ENCODE results near the gene RUSC1. TPM values are rescaled to one million over a fixed set of nuclear protein-coding genes. Genes with fewer than 3 reads are reported as not detected.
A peak's percentile ranks its signal among the peaks of the same experiment; 100 is the strongest.

The RUSC1 gene
- total RNA-seq, 4 donors from 2014 or later, result 7.4 to 11.5 (median 9.4) TPM

GRCh38 chr1:155324037-155324716 is 3.5 kb downstream of the RUSC1 start:
- ATAC-seq (peak; percentile 84 to 86), DNase-seq (peak; percentile 94 to 96)
- Histone ChIP-seq H3K9me3 (no peaks in the 10 kb centered on the region), H3K4me3 (peak overlapping the region; percentile 62 to 95 (median 90)), H3K27me3 (no peaks in the 10 kb centered on the region), H3K27ac (peak overlapping the region; percentile 82 to 96 (median 87)), H3K4me1 (peaks cover 16 to 39% of the 10 kb centered on the region in 2 donors), H3K36me3 (peaks cover 0 to 4% of the 10 kb centered on the region in 2 donors)
- intact Hi-C loops (cut with DNase I; ENCODE audit: low total_unique reads), result loop anchor here (1.0 to 5.0 kb wide), 5 partner anchors 16 to 533 kb away; partner anchors contain the start of genes FDPS, GON4L, HCN3 and SYT11
- TF ChIP-seq POLR2A (IDR thresholded peaks at IDR 0.05), result peak; percentile 55 to 72
- TF ChIP-seq, protein P1, sequence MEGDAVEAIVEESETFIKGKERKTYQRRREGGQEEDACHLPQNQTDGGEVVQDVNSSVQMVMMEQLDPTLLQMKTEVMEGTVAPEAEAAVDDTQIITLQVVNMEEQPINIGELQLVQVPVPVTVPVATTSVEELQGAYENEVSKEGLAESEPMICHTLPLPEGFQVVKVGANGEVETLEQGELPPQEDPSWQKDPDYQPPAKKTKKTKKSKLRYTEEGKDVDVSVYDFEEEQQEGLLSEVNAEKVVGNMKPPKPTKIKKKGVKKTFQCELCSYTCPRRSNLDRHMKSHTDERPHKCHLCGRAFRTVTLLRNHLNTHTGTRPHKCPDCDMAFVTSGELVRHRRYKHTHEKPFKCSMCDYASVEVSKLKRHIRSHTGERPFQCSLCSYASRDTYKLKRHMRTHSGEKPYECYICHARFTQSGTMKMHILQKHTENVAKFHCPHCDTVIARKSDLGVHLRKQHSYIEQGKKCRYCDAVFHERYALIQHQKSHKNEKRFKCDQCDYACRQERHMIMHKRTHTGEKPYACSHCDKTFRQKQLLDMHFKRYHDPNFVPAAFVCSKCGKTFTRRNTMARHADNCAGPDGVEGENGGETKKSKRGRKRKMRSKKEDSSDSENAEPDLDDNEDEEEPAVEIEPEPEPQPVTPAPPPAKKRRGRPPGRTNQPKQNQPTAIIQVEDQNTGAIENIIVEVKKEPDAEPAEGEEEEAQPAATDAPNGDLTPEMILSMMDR (IDR thresholded peaks at IDR 0.05 in 4 of 5, conservative IDR thresholded peaks at IDR 0.05 in 1 of 5), result no peak
- in situ Hi-C loops (cut with MboI; ENCODE audit: low sequenced_read_pairs in 4 of 4), result no loop called here

DNA sequence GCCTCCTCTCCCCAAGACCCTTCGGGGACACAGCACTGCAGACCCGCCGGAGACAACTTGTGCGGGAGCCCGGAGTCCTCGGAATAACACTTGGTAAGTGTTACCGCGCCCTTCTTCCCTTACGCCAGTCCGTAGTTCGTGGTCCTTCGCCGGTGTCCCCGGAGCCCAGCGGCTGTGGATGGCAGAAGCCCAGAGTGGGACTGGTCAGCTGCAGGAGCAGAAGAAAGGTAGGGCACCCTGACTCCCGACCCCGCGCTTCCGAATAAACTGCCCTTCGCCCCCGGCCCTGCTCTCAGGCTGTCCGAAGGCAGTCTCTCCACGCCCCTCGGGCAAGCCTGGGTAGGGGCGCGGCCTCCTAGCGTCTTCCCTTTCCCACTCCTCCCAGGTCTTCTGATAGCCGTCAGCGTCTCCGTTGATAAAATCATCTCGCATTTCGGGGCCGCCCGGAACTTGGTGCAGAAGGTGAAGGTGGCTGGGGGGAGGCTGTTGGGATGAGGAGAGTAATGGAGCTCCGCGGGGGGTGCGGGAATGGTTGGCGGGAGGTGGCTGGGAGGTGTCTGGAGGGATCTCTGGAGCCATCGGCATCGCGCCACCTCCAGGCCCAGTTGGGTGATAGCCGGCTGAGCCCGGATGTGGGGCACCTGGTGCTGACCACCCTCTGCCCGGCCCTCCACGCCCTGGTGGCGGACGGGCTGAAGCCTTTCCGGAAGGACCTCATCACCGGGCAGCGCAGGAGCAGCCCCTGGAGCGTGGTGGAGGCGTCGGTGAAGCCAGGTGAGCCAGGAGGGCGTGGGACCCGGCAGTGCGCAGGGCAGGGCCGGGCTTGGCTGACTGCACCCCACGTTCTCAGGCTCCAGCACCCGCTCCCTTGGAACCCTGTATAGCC is 4.3 kb downstream of the RUSC1 start:
- peak overlapping the region; percentile 82 to 96 (median 87) for H3K27ac ChIP-seq
- ATAC-seq (peak; percentile 10 to 11), DNase-seq (peak in 1 of 2 donors; percentile 39)
- in situ Hi-C loops (cut with MboI; ENCODE audit: low sequenced_read_pairs in 4 of 4), result no loop called here
- TF ChIP-seq POLR2A (IDR thresholded peaks at IDR 0.05), result no peak
- TF ChIP-seq, protein P1 (IDR thresholded peaks at IDR 0.05 in 4 of 5, conservative IDR thresholded peaks at IDR 0.05 in 1 of 5), result peak in 3 of 5 experiments; percentile 18 to 44 (median 28)
- intact Hi-C loops (cut with DNase I; ENCODE audit: low total_unique reads), result loop anchor here (1.0 to 5.0 kb wide), 5 partner anchors 17 to 532 kb away; partner anchors contain the start of genes FDPS, GON4L, HCN3 and SYT11
- H3K36me3 ChIP-seq, result peaks cover 0 to 7% of the 10 kb centered on the region in 2 donors
- peak overlapping the region; percentile 62 to 95 (median 90) for H3K4me3 ChIP-seq
- H3K9me3 ChIP-seq, result no peaks in the 10 kb centered on the region
- H3K4me1 ChIP-seq, result peaks cover 16 to 39% of the 10 kb centered on the region in 2 donors
- H3K27me3 ChIP-seq, result no peaks in the 10 kb centered on the region

DNA sequence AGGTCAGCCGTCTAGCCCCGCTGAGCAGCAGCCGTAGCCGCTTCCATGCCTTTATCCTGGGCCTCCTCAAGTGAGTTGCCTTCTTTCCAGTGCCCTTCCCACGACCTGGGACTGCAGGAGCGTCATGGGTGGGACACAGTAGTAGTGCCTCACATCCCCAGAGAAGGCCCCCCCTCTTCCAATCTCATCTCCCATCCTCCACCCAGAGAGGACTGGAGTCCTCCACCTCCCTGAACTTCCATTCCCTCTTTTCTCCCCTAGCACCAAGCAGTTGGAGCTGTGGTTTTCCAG is 4.9 kb downstream of the RUSC1 start:
- in situ Hi-C loops (cut with MboI; ENCODE audit: low sequenced_read_pairs in 4 of 4) (no loop called here), intact Hi-C loops (cut with DNase I; ENCODE audit: low total_unique reads) (no loop called here)
- no peak for DNase-seq
- H3K9me3 ChIP-seq, result no peaks in the 10 kb centered on the region
- no peaks in the 10 kb centered on the region for H3K27me3 ChIP-seq
- peak overlapping the region in 1 of 4 donors; percentile 88 for H3K4me3 ChIP-seq
- TF ChIP-seq, protein P1 (IDR thresholded peaks at IDR 0.05 in 4 of 5, conservative IDR thresholded peaks at IDR 0.05 in 1 of 5), result no peak
- TF ChIP-seq POLR2A (IDR thresholded peaks at IDR 0.05), result no peak
- H3K36me3 ChIP-seq, result peaks cover 0 to 13% of the 10 kb centered on the region in 2 donors
- peaks cover 13 to 34% of the 10 kb centered on the region in 2 donors for H3K4me1 ChIP-seq
- peak overlapping the region in 2 of 4 donors; percentile 82 to 96 for H3K27ac ChIP-seq
- ATAC-seq, result no peak

DNA sequence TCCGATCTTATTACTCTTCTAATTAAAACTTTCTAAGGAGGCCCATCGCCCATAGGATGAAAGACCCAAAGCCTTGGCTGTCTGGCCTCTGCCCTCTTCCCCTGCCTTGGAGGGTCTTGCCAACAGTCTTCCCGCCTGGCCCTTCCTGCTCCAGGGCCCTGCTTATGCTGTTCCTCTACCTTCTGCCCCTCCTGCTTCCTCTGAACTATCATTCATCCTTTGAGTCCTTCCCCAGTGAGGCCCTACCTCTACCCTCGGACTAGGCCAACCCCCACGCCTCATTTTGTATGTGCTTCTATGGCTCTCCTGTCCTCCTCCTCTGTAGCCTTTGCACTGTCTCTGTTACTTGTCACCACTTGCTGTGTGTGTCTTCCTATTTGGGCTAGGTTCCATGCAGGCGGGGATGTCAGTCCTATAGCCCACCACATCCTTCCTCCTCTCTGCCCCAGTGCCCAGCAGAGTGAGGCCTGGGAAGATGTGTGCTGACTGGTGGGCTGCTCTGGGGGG is 5.4 kb downstream of the RUSC1 start:
- no peak for TF ChIP-seq POLR2A (IDR thresholded peaks at IDR 0.05)
- TF ChIP-seq, protein P1 (IDR thresholded peaks at IDR 0.05 in 4 of 5, conservative IDR thresholded peaks at IDR 0.05 in 1 of 5), result no peak
- Histone ChIP-seq H3K36me3 (peaks cover 0 to 18% of the 10 kb centered on the region in 2 donors), H3K27ac (no peak overlapping the region), H3K27me3 (no peaks in the 10 kb centered on the region), H3K4me3 (no peak overlapping the region), H3K4me1 (peaks cover 13 to 32% of the 10 kb centered on the region in 2 donors), H3K9me3 (no peaks in the 10 kb centered on the region)
- intact Hi-C loops (cut with DNase I; ENCODE audit: low total_unique reads) (no loop called here), in situ Hi-C loops (cut with MboI; ENCODE audit: low sequenced_read_pairs in 4 of 4) (no loop called here)
- ATAC-seq, result no peak
- DNase-seq, result no peak

Data from gastrocnemius medialis (tissue), 4 donors.